Measurements from ENCODE around the gene FBXL19. TPM values are rescaled to one million over a fixed set of nuclear protein-coding genes. Genes with fewer than 3 reads are reported as not detected.

FBXL19 gene
- total and polyA plus RNA-seq, 9 of the 15 experiments (the other 6 are each of a cell fraction or from before 2014, with no cell fraction given), result 0.13 to 48.0 (median 13.5) TPM; not detected in 1

GRCh38 chr16:30874821-30875717, 48.3 kb upstream of the FBXL19 start (continued):
- TF ChIP-seq TEAD4 (IDR thresholded peaks at IDR 0.05; ENCODE audit: low read length) (no peak), TEAD4 (CRISPR knock-in tag; IDR thresholded peaks at IDR 0.05; ENCODE audit: borderline replicate concordance) (0 out of 2 replicates have a peak, but pooled peaks have one; percentile 83), MGA (IDR thresholded peaks at IDR 0.05) (peak; percentile 89), BCOR (IDR thresholded peaks at IDR 0.05) (peak; percentile 84; the same call in 1 of the 2 replicates), MYC (IDR thresholded peaks at IDR 0.05; ENCODE audit: low read depth, low read length) (peak; percentile 94), MYC (CRISPR knock-in tag; IDR thresholded peaks at IDR 0.05; ENCODE audit: borderline replicate concordance, low read depth) (peak; percentile 93; the same call in 1 of the 2 replicates), FOXA1 (IDR thresholded peaks at IDR 0.05; ENCODE audit: borderline replicate concordance) (no peak), PHB (CRISPR knock-in tag; IDR thresholded peaks at IDR 0.05) (peak; percentile 81; the same call in 1 of the 2 replicates), CREB1 (IDR thresholded peaks at IDR 0.05) (peak; percentile 47), CREB1 (CRISPR knock-in tag; IDR thresholded peaks at IDR 0.05) (peak; percentile 71), ZNF280A (IDR thresholded peaks at IDR 0.05; ENCODE audit: low read depth, partially characterized antibody) (no peak), KDM2B (CRISPR knock-in tag; IDR thresholded peaks at IDR 0.05) (no peak), POLR2AphosphoS2 (IDR thresholded peaks at IDR 0.05; ENCODE audit: low read length) (peak; percentile 58; the same call in 1 of the 2 replicates)

Data from K562 (cell line).